HepG2 (cell line): ENCODE data around the gene TTYH1. TPM values are rescaled to one million over a fixed set of nuclear protein-coding genes. Genes with fewer than 3 reads are reported as not detected.

ENCODE experiments used
- CBFB ChIP-seq: sonication (generic); formaldehyde crosslinking; IDR thresholded peaks from 2 replicates; pipeline ENCODE4 v1.4.0; 2020; ENCODE audit warnings: missing genetic modification reagents
- GATA4 ChIP-seq: sonication (generic); IDR thresholded peaks from 2 replicates; pipeline ENCODE4 v1.6.1; 2016; ENCODE audit warnings: antibody characterized with exemption, low read depth, borderline replicate concordance
- HNRNPLL ChIP-seq: fragments of 200-400 bp; formaldehyde crosslinking; IDR thresholded peaks from 2 replicates; pipeline ENCODE4 v1.6.1; 2017; ENCODE audit warnings: mild to moderate bottlenecking, low read depth, low read length; ENCODE audit not compliant: poor library complexity, severe bottlenecking
- IRX3 ChIP-seq: sonication (generic); formaldehyde crosslinking; IDR thresholded peaks from 2 replicates; pipeline ENCODE4 v1.8.1; 2023; ENCODE audit warnings: mild to moderate bottlenecking, low read depth, missing genetic modification reagents, borderline replicate concordance
- ISL2 ChIP-seq: sonication (generic); formaldehyde crosslinking; IDR thresholded peaks from 2 replicates; pipeline ENCODE4 v1.5.0; 2020; ENCODE audit warnings: missing genetic modification reagents
- MTA1 ChIP-seq: sonication (generic); formaldehyde crosslinking; IDR thresholded peaks from 2 replicates; pipeline ENCODE4 v1.4.0; 2020; ENCODE audit warnings: missing genetic modification reagents, mild to moderate bottlenecking, borderline replicate concordance
- MTF2 ChIP-seq: sonication (generic); formaldehyde crosslinking; IDR thresholded peaks from 2 replicates; pipeline ENCODE4 v1.5.0; 2020; ENCODE audit warnings: missing genetic modification reagents, borderline replicate concordance
- NBN ChIP-seq: fragments of 450-650 bp; conservative IDR thresholded peaks from 2 replicates; pipeline ENCODE4 v1.6.1; 2017
- POLR2G ChIP-seq: fragments of 200-400 bp; formaldehyde crosslinking; IDR thresholded peaks from 2 replicates; pipeline ENCODE4 v1.6.1; 2018; ENCODE audit warnings: mild to moderate bottlenecking, low read depth, low read length, moderate library complexity
- RARG ChIP-seq: sonication (generic); formaldehyde crosslinking; IDR thresholded peaks from 2 replicates; pipeline ENCODE4 v1.4.0; 2020; ENCODE audit warnings: low read depth, mild to moderate bottlenecking, missing genetic modification reagents
- RFX5 ChIP-seq: IDR thresholded peaks from 2 replicates; pipeline ENCODE4 v1.6.1; 2011; ENCODE audit warnings: low read depth, low read length, improper control_type of control experiment
- THAP8 ChIP-seq: sonication (generic); formaldehyde crosslinking; IDR thresholded peaks from 2 replicates; pipeline ENCODE4 v1.5.1; 2020; ENCODE audit warnings: missing genetic modification reagents, mild to moderate bottlenecking, borderline replicate concordance
- TRIM24 ChIP-seq: sonication (generic); formaldehyde crosslinking; IDR thresholded peaks from 2 replicates; pipeline ENCODE4 v1.8.0; 2022; ENCODE audit warnings: mild to moderate bottlenecking, missing genetic modification reagents
- TSC22D2 ChIP-seq: sonication (generic); formaldehyde crosslinking; IDR thresholded peaks from 2 replicates; pipeline ENCODE4 v1.5.1; 2020; ENCODE audit warnings: missing genetic modification reagents, mild to moderate bottlenecking, borderline replicate concordance
- WIZ ChIP-seq: sonication (generic); formaldehyde crosslinking; IDR thresholded peaks from 2 replicates; pipeline ENCODE4 v1.5.1; 2020; ENCODE audit warnings: mild to moderate bottlenecking, missing genetic modification reagents
- ZBTB10 ChIP-seq: sonication (generic); formaldehyde crosslinking; IDR thresholded peaks from 2 replicates; pipeline ENCODE4 v1.4.0; 2020; ENCODE audit warnings: missing genetic modification reagents, borderline replicate concordance
- ZBTB7B ChIP-seq: sonication (generic); formaldehyde crosslinking; IDR thresholded peaks from 2 replicates; pipeline ENCODE4 v1.4.0; 2020; ENCODE audit warnings: missing genetic modification reagents
- ZNF124 ChIP-seq: sonication (generic); formaldehyde crosslinking; IDR thresholded peaks from 2 replicates; pipeline ENCODE4 v1.4.0; 2020; ENCODE audit warnings: missing genetic modification reagents
- ZNF138 ChIP-seq: sonication (generic); formaldehyde crosslinking; IDR thresholded peaks from 2 replicates; pipeline ENCODE4 v1.5.0; 2020; ENCODE audit warnings: mild to moderate bottlenecking, low read depth, missing genetic modification reagents
- ZNF264 ChIP-seq: sonication (generic); formaldehyde crosslinking; IDR thresholded peaks from 2 replicates; pipeline ENCODE4 v1.4.0; 2020; ENCODE audit warnings: missing genetic modification reagents
- ZNF292 ChIP-seq: sonication (generic); formaldehyde crosslinking; IDR thresholded peaks from 2 replicates; pipeline ENCODE4 v1.8.1; 2022; ENCODE audit warnings: mild to moderate bottlenecking, low read depth, missing genetic modification reagents, borderline replicate concordance
- ZNF296 ChIP-seq: sonication (generic); formaldehyde crosslinking; conservative IDR thresholded peaks from 2 replicates; pipeline ENCODE4 v1.5.0; 2020; ENCODE audit warnings: mild to moderate bottlenecking, missing genetic modification reagents
- ZNF367 ChIP-seq: sonication (generic); formaldehyde crosslinking; IDR thresholded peaks from 2 replicates; pipeline ENCODE4 v1.4.0; 2020; ENCODE audit warnings: missing genetic modification reagents, borderline replicate concordance
- ZNF552 ChIP-seq: sonication (generic); formaldehyde crosslinking; IDR thresholded peaks from 2 replicates; pipeline ENCODE4 v1.9.0; 2022; ENCODE audit warnings: missing genetic modification reagents, mild to moderate bottlenecking, borderline replicate concordance
- ZNF580 ChIP-seq: IDR thresholded peaks from 2 replicates; pipeline ENCODE4 v1.6.1; 2016; ENCODE audit warnings: low read depth, borderline replicate concordance
- ZNF720 ChIP-seq: sonication (generic); formaldehyde crosslinking; IDR thresholded peaks from 2 replicates; pipeline ENCODE4 v1.4.0; 2020; ENCODE audit warnings: missing genetic modification reagents
- ZSCAN20 ChIP-seq: sonication (generic); formaldehyde crosslinking; IDR thresholded peaks from 2 replicates; pipeline ENCODE4 v1.4.0; 2020; ENCODE audit warnings: missing genetic modification reagents, mild to moderate bottlenecking, borderline replicate concordance
- polyA plus RNA-seq, 8 experiments: library from polyadenylated mRNA; depleted of rRNA in 3 of 8; stranded (reverse) in 7 of 8; unstranded in 1 of 8; fragments of >200 nt; fragmentation: Illumina TruSeq in 4 of 8; extraction: Trizol in 4 of 8; gene quantifications; 2 replicates each; pipeline versions ENCODE4 v1.2.1 to v1.2.3, GENCODE V29; 2011 to 2016; ENCODE audit warnings: low read depth in 4 of 8, missing spikeins in 1 of 8, mixed read lengths in 1 of 8; ENCODE audit not compliant: insufficient read depth in 1 of 8
- total RNA-seq, 5 experiments: library from RNA; depleted of rRNA; stranded (reverse); fragments of >200 nt; fragmentation: Illumina TruSeq; extraction: Trizol; gene quantifications; 2 replicates each; pipeline ENCODE4 v1.2.3, GENCODE V29; 2016; ENCODE audit warnings: low read depth in 1 of 5
- TF ChIP-seq, protein P1 (sequence below): sonication (generic); formaldehyde crosslinking; IDR thresholded peaks from 2 replicates; pipeline ENCODE4 v1.9.0; 2021; ENCODE audit warnings: missing genetic modification reagents, borderline replicate concordance

The TTYH1 gene
- total and polyA plus RNA-seq, 2 of the 13 experiments (the other 11 are each of a cell fraction or from before 2014, with no cell fraction given) = 6.9 to 19.9 TPM

DNA sequence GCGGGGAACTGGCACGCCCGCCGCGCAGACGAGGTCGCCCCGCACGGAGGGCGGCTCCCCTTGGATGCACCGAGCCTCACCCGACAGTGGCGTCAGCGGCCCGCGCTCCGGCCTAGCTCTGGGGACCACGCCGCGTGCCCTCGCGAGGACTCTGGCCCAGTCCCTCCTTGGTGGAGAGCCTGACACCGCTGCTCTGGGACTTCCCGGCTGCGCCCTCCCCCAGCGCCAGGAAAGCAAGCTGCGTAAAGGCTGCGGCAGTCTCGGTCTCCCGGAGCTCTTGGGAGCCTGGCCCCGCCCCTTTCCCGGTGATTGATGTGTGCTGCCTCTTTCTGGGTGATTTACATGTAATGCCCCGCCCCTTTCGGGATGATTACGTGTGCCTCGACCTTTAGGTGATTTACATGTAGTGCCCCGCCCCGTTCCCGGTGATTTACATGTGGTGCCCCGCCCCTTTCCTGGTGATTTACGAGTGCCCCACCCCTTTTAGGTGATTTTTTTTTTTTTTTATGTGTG lies 48.3 kb downstream of the TTYH1 start, which contains the start of gene LENG9 (continued):
- TF ChIP-seq CBFB = peak; percentile 41
- peak; percentile 82 for TF ChIP-seq POLR2G
- TF ChIP-seq TRIM24 (CRISPR knock-in tag) = no peak
- no peak for TF ChIP-seq ZNF296
- TF ChIP-seq, protein P1, sequence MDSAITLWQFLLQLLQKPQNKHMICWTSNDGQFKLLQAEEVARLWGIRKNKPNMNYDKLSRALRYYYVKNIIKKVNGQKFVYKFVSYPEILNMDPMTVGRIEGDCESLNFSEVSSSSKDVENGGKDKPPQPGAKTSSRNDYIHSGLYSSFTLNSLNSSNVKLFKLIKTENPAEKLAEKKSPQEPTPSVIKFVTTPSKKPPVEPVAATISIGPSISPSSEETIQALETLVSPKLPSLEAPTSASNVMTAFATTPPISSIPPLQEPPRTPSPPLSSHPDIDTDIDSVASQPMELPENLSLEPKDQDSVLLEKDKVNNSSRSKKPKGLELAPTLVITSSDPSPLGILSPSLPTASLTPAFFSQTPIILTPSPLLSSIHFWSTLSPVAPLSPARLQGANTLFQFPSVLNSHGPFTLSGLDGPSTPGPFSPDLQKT (CRISPR knock-in tag) = no peak
- no peak for TF ChIP-seq ZSCAN20 (CRISPR knock-in tag)
- TF ChIP-seq ZNF367 (CRISPR knock-in tag) = no peak
- no peak for TF ChIP-seq ZNF552 (CRISPR knock-in tag)
- no peak for TF ChIP-seq ZNF124
- TF ChIP-seq RFX5 = no peak
- no peak for TF ChIP-seq NBN
- TF ChIP-seq RARG (CRISPR knock-in tag) = no peak
- no peak; the same call in 1 of the 2 replicates for TF ChIP-seq ZNF138 (CRISPR knock-in tag)
- TF ChIP-seq ISL2 = no peak
- TF ChIP-seq ZNF292 (CRISPR knock-in tag) = no peak
- 0 out of 2 replicates have a peak, but pooled peaks have one; percentile 59 for TF ChIP-seq ZNF580 (CRISPR knock-in tag)
- no peak for TF ChIP-seq THAP8 (CRISPR knock-in tag)
- 0 out of 2 replicates have a peak, but pooled peaks have one; percentile 66 for TF ChIP-seq TSC22D2
- no peak for TF ChIP-seq GATA4
- TF ChIP-seq IRX3 (CRISPR knock-in tag) = no peak
- TF ChIP-seq WIZ (CRISPR knock-in tag) = 0 out of 2 replicates have a peak, but pooled peaks have one; percentile 18
- no peak for TF ChIP-seq MTA1 (CRISPR knock-in tag)
- TF ChIP-seq ZNF264 (CRISPR knock-in tag) = no peak
- TF ChIP-seq MTF2 (CRISPR knock-in tag) = no peak
- no peak; the same call in 1 of the 2 replicates for TF ChIP-seq ZBTB7B (CRISPR knock-in tag)
- peak; percentile 99 for TF ChIP-seq HNRNPLL
- no peak for TF ChIP-seq ZBTB10 (CRISPR knock-in tag)
- TF ChIP-seq ZNF720 (CRISPR knock-in tag) = no peak
